HepG2 (cell line): ENCODE measurements around the gene PCP4L1. TPM values are rescaled to one million over a fixed set of nuclear protein-coding genes. Genes with fewer than 3 reads are reported as not detected.
A peak's percentile ranks its signal among the peaks of the same experiment; 100 is the strongest.

ENCODE experiments used
- ATAC-seq: fragments of 200-7000 bp; cut with Tn5 transposase; 3 replicates; pipeline ENCODE4 v1.9.1; 2020; ENCODE audit warnings: mild to moderate bottlenecking, moderate library complexity
- BruUV-seq: library from RNA; stranded (reverse); fragments of 400-500 nt; replicated peaks from 2 replicates; lab custom pipeline; 2021; lab: Mats Ljungman, UMichigan
- CTCF ChIA-PET: fragments of 300-600 bp; formaldehyde crosslinking; extraction: SDS; loops from one replicate; lab custom pipeline; 2021; ENCODE audit warnings: low total read pairs, inconsistent platforms, low intra/inter-chr PET ratio; lab: Yijun Ruan, JAX
- POLR2A ChIA-PET: fragments of 350-600 bp; sonication (Branson Sonifier 250); formaldehyde crosslinking; loops from one replicate; lab custom pipeline; 2020; ENCODE audit warnings: antibody characterized with exemption, inconsistent platforms; lab: Yijun Ruan, JAX
- DNase-seq: peaks from one replicate; pipeline ENCODE4 v3.0.0-alpha.2; 2015; ENCODE audit warnings: low spot score
- FAIRE-seq: peaks from 3 replicates; lab custom pipeline; 2011; peaks lifted over from hg19 to GRCh38; lab: Jason Lieb, UNC
- H2AFZ ChIP-seq: one replicate; pipeline ENCODE4 v1.6.1; 2011; ENCODE audit warnings: low read length, inconsistent platforms
- H3K27ac ChIP-seq: fragments of 300-600 bp; 3 replicates; pipeline ENCODE4 v1.8.0; 2011; ENCODE audit warnings: mixed run types, mild to moderate bottlenecking, mixed read lengths, low read length, inconsistent platforms; ENCODE audit not compliant: insufficient read depth; ENCODE audit errors: extremely low read length
- H3K27me3 ChIP-seq, 2 experiments: fragments of 200-600 bp in 1 of 2; 2 replicates in 1 of 2; 3 replicates in 1 of 2; pipeline versions ENCODE4 v1.6.0 to v1.8.0; 2011; ENCODE audit warnings: low read length in 2 of 2, mild to moderate bottlenecking in 2 of 2, moderate library complexity in 2 of 2, inconsistent platforms in 1 of 2; ENCODE audit not compliant: insufficient read depth in 2 of 2, control insufficient read depth in 1 of 2
- H3K36me3 ChIP-seq, 2 experiments: fragments of 200-600 bp in 1 of 2; replicated peaks in 1 of 2; 2 replicates in 1 of 2; 3 replicates in 1 of 2; pipeline versions ENCODE4 v1.5.1 to v1.8.0; 2011; ENCODE audit warnings: low read length in 2 of 2, inconsistent platforms in 1 of 2; ENCODE audit not compliant: insufficient read depth in 2 of 2, control insufficient read depth in 1 of 2
- H3K4me1 ChIP-seq: 2 replicates; pipeline ENCODE4 v1.5.1; 2012; ENCODE audit warnings: low read length, inconsistent platforms; ENCODE audit not compliant: insufficient read depth
- H3K4me2 ChIP-seq: 2 replicates; pipeline ENCODE4 v1.6.0; 2011; ENCODE audit warnings: low read depth, low read length, inconsistent platforms
- H3K4me3 ChIP-seq, 3 experiments: fragments of 200-600 bp in 1 of 3; sonication (generic), shearing (Covaris generic) in 1 of 3; replicated peaks in 1 of 3; 2 replicates each; pipeline ENCODE4 v1.5.1; 2011 to 2016; ENCODE audit warnings: low read length in 3 of 3, inconsistent platforms in 2 of 3, low read depth in 2 of 3, mild to moderate bottlenecking in 2 of 3, control low read depth in 1 of 3, mixed read lengths in 1 of 3; ENCODE audit not compliant: insufficient read depth in 1 of 3
- H3K79me2 ChIP-seq: one replicate; pipeline ENCODE4 v1.6.1; 2011; ENCODE audit warnings: low read length, inconsistent platforms; ENCODE audit not compliant: insufficient read depth
- H3K9ac ChIP-seq: 2 replicates; pipeline ENCODE4 v1.6.0; 2011; ENCODE audit warnings: mild to moderate bottlenecking, low read depth, low read length, inconsistent platforms; ENCODE audit not compliant: insufficient read depth
- H3K9me3 ChIP-seq: 2 replicates; pipeline ENCODE4 v1.5.1; 2012; ENCODE audit warnings: mild to moderate bottlenecking, low read length
- H4K20me1 ChIP-seq: 2 replicates; pipeline ENCODE4 v1.6.0; 2011; ENCODE audit warnings: inconsistent platforms, mild to moderate bottlenecking, low read length, moderate library complexity; ENCODE audit not compliant: insufficient read depth
- EZH2 ChIP-seq: conservative IDR thresholded peaks from 2 replicates; pipeline ENCODE4 v1.6.1; 2012; ENCODE audit warnings: mild to moderate bottlenecking, low read depth, low read length, moderate library complexity
- MAFF ChIP-seq: IDR thresholded peaks from 2 replicates; pipeline ENCODE4 v1.6.1; 2011; ENCODE audit warnings: low read depth, low read length, improper control_type of control experiment
- MAFK ChIP-seq, 2 experiments: IDR thresholded peaks in 1 of 2; conservative IDR thresholded peaks in 1 of 2; 2 replicates each; pipeline ENCODE4 v1.6.1; 2011; ENCODE audit warnings: improper control_type of control experiment in 2 of 2, low read length in 2 of 2
- MEIS1 ChIP-seq: sonication (generic); formaldehyde crosslinking; IDR thresholded peaks from 2 replicates; pipeline ENCODE4 v1.9.0; 2021; ENCODE audit warnings: mild to moderate bottlenecking, missing genetic modification reagents, moderate library complexity, borderline replicate concordance
- SALL1 ChIP-seq: sonication (generic); formaldehyde crosslinking; IDR thresholded peaks from 2 replicates; pipeline ENCODE4 v1.8.0; 2022; ENCODE audit warnings: mild to moderate bottlenecking, missing genetic modification reagents
- SRF ChIP-seq: IDR thresholded peaks from 2 replicates; pipeline ENCODE4 v1.6.1; 2011; ENCODE audit warnings: mild to moderate bottlenecking, low read depth, low read length, moderate library complexity
- ZNF263 ChIP-seq: sonication (generic); formaldehyde crosslinking; IDR thresholded peaks from 2 replicates; pipeline ENCODE4 v1.4.0; 2020; ENCODE audit warnings: missing genetic modification reagents
- ZNF501 ChIP-seq: sonication (generic); formaldehyde crosslinking; IDR thresholded peaks from 2 replicates; pipeline ENCODE4 v1.5.1; 2020; ENCODE audit warnings: mild to moderate bottlenecking, moderate library complexity, missing genetic modification reagents
- ZNF570 ChIP-seq: sonication (generic); formaldehyde crosslinking; IDR thresholded peaks from 2 replicates; pipeline ENCODE4 v1.4.0; 2020; ENCODE audit warnings: mild to moderate bottlenecking, missing genetic modification reagents, borderline replicate concordance
- WGBS: methylation state at CpG from one replicate; pipeline ENCODE4 v1.1.6; 2017; ENCODE audit warnings: low lambda C conversion rate; 5-methylcytosine and 5-hydroxymethylcytosine counted together
- in situ Hi-C: cut with HindIII; loops from 2 replicates; pipeline ENCODE4 v1.10.0; 2017; ENCODE audit warnings: low pct_unique_long_range_greater_than_20kb; ENCODE audit not compliant: extremely low pct_ligation_motif_present
- intact Hi-C: fragments of 100-400 bp; cut with micrococcal nuclease; formaldehyde crosslinking; loops from one replicate; pipeline ENCODE4 v1.10.0; 2022; ENCODE audit not compliant: unreplicated experiment
- polyA plus RNA-seq, 8 experiments: library from polyadenylated mRNA; depleted of rRNA in 3 of 8; stranded (reverse) in 7 of 8; unstranded in 1 of 8; fragments of >200 nt; fragmentation: Illumina TruSeq in 4 of 8; extraction: Trizol in 4 of 8; gene quantifications; 2 replicates each; pipeline versions ENCODE4 v1.2.1 to v1.2.3, GENCODE V29; 2011 to 2016; ENCODE audit warnings: low read depth in 4 of 8, missing spikeins in 1 of 8, mixed read lengths in 1 of 8; ENCODE audit not compliant: insufficient read depth in 1 of 8
- total RNA-seq, 5 experiments: library from RNA; depleted of rRNA; stranded (reverse); fragments of >200 nt; fragmentation: Illumina TruSeq; extraction: Trizol; gene quantifications; 2 replicates each; pipeline ENCODE4 v1.2.3, GENCODE V29; 2016; ENCODE audit warnings: low read depth in 1 of 5
- TF ChIP-seq, protein P1 (sequence below): IDR thresholded peaks from 2 replicates; pipeline ENCODE4 v1.6.1; 2012; ENCODE audit warnings: inconsistent platforms

Gene PCP4L1
- total and polyA plus RNA-seq, 2 of the 13 experiments (the other 11 are each of a cell fraction or from before 2014, with no cell fraction given): 0.28 TPM; not detected in 1

DNA sequence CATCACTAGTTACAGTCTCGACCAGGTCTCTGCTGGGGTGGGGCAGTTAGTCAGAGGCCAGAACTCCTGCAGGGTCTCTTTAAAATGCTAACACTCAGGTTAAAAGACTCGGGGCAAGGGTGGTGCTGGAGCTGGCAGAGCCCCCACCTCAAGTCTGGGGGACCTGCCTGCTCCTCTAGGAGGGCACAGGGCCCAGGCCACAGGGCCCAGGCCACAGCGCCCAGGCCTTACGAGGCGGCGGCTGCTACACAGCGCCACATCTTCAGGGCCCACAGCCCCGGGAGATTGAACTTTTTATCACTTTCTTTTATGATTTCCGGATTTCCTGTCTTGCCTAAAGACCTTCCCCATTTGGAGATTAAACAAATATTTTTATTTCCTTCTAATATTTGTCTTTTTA, 40.8 kb downstream of the PCP4L1 start (continued):
- no peak for TF ChIP-seq ZNF570
- TF ChIP-seq ZNF501 (CRISPR knock-in tag): no peak
- no peak for TF ChIP-seq SALL1 (CRISPR knock-in tag)
- TF ChIP-seq, protein P1, sequence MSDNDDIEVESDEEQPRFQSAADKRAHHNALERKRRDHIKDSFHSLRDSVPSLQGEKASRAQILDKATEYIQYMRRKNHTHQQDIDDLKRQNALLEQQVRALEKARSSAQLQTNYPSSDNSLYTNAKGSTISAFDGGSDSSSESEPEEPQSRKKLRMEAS: no peak
- no peak for TF ChIP-seq SRF
- no peak for TF ChIP-seq ZNF263 (CRISPR knock-in tag)

DNA sequence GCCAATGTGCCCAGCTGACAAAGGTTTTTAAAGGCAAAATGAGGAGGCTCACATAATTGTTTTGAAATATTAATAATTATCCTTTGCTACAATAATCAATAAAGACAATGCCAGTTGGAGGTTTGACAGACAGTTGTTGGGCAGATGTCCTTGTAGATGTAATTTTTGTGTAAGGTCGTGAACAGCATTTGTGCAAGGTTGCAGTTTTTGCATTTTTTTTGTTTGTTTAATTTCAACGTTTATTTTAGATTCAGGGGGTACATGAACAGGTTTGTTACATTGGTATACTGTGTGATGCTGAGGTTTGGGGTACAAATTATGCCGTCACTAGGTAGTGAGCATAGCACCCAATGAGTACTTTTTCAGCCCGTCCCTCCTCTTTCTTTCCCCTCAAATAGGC, 41.9 kb downstream of the PCP4L1 start:
- ATAC-seq (no peak), DNase-seq (no peak), FAIRE-seq (no peak)
- ChIA-PET POLR2A (no interaction called here), CTCF (no interaction called here)
- H3K36me3 ChIP-seq: no peaks in the 10 kb centered on the region
- no peak overlapping the region for H2AFZ ChIP-seq
- 77% methylated on average over 4 of the region's 4 CpGs for WGBS
- H3K4me1 ChIP-seq: peaks cover 23% of the 10 kb centered on the region
- H3K4me3 ChIP-seq: no peak overlapping the region
- no peaks in the 10 kb centered on the region for H3K27me3 ChIP-seq
- in situ Hi-C loops (no loop called here), intact Hi-C loops (no loop called here)
- no peak overlapping the region for H3K4me2 ChIP-seq
- TF ChIP-seq MAFK (conservative IDR thresholded peaks at IDR 0.05 in 1 of 2, IDR thresholded peaks at IDR 0.05 in 1 of 2; ENCODE audit: low read length in 2 of 2) (peak; percentile 88), MEIS1 (no peak), EZH2 (no peak), MAFF (peak; percentile 88)
- H3K27ac ChIP-seq: no peak overlapping the region
- no peaks in the 10 kb centered on the region for H4K20me1 ChIP-seq
- H3K9ac ChIP-seq: no peak overlapping the region
- H3K79me2 ChIP-seq: no peaks in the 10 kb centered on the region
- no peaks in the 10 kb centered on the region for H3K9me3 ChIP-seq
- BruUV-seq: no TSS peak
